H1 (cell line): ENCODE data around the gene TRAF3IP1. TPM values are rescaled to one million over a fixed set of nuclear protein-coding genes. Genes with fewer than 3 reads are reported as not detected.
A peak's percentile ranks its signal among the peaks of the same experiment; 100 is the strongest.

Experiments used
- CEBPB ChIP-seq: IDR thresholded peaks from 2 replicates; pipeline ENCODE4 v1.6.1; 2012; ENCODE audit warnings: low read depth, low read length
- CREB1 ChIP-seq: IDR thresholded peaks from 2 replicates; pipeline ENCODE4 v1.6.1; 2012; ENCODE audit warnings: inconsistent platforms
- CTCF ChIP-seq, 3 experiments: IDR thresholded peaks; 1 replicate in 2 of 3; 2 replicates in 1 of 3; pipeline versions ENCODE4 v1.5.1 to v1.6.1; 2011; ENCODE audit warnings: low read length in 3 of 3, mild to moderate bottlenecking in 3 of 3, inconsistent platforms in 2 of 3, low read depth in 1 of 3, moderate library complexity in 1 of 3; ENCODE audit not compliant: insufficient read depth in 1 of 3; ENCODE audit errors: control extremely low read depth in 1 of 3
- MAFK ChIP-seq: IDR thresholded peaks from 2 replicates; pipeline ENCODE4 v1.6.1; 2012; ENCODE audit warnings: low read depth, mild to moderate bottlenecking, improper control_type of control experiment, low read length
- MAX ChIP-seq: IDR thresholded peaks from 2 replicates; pipeline ENCODE4 v1.6.1; 2012; ENCODE audit warnings: inconsistent platforms
- NANOG ChIP-seq: IDR thresholded peaks from 2 replicates; pipeline ENCODE4 v1.6.1; 2011; ENCODE audit warnings: low read length, low read depth, mild to moderate bottlenecking, inconsistent platforms; ENCODE audit not compliant: insufficient read depth, poor library complexity, severe bottlenecking
- PHF8 ChIP-seq: fragments of 200-600 bp; sonication (generic); conservative IDR thresholded peaks from 2 replicates; pipeline ENCODE4 v1.7.1; 2012; ENCODE audit warnings: low read depth, mild to moderate bottlenecking, inconsistent platforms, low read length, moderate library complexity
- POLR2A ChIP-seq, 2 experiments: IDR thresholded peaks; 1 replicate in 1 of 2; 2 replicates in 1 of 2; pipeline ENCODE4 v1.6.1; 2011; ENCODE audit warnings: low read depth in 2 of 2, low read length in 2 of 2, mild to moderate bottlenecking in 2 of 2; ENCODE audit errors: control extremely low read depth in 1 of 2
- RAD21 ChIP-seq, 2 experiments: IDR thresholded peaks in 1 of 2; conservative IDR thresholded peaks in 1 of 2; 2 replicates each; pipeline ENCODE4 v1.6.1; 2011; ENCODE audit warnings: low read depth in 2 of 2, low read length in 2 of 2, improper control_type of control experiment in 1 of 2, inconsistent platforms in 1 of 2, mild to moderate bottlenecking in 1 of 2, moderate library complexity in 1 of 2
- SP1 ChIP-seq: IDR thresholded peaks from 2 replicates; pipeline ENCODE4 v1.6.1; 2011; ENCODE audit warnings: low read depth, low read length
- polyA plus RNA-seq, 7 experiments: library from polyadenylated mRNA; depleted of rRNA in 3 of 7; stranded (reverse) in 5 of 7; unstranded in 2 of 7; fragments of >200 nt in 5 of 7; fragments of 200-250 nt in 2 of 7; gene quantifications; 1 replicate in 5 of 7; 2 replicates in 1 of 7; 4 replicates in 1 of 7; pipeline versions ENCODE4 v1.2.1 to v1.2.3, GENCODE V29; 2011 to 2013; ENCODE audit warnings: missing spikeins in 2 of 7, mixed read lengths in 2 of 7
- total RNA-seq: library from RNA; stranded (reverse); fragmentation: NEBNext Ultra II Directional; extraction: Animal tissue kit (Norgen Biotek cat#: 25700); gene quantifications from 2 replicates; pipeline ENCODE4 v1.2.1, GENCODE V29; 2021

Gene TRAF3IP1
- total and polyA plus RNA-seq, 2 of the 8 experiments (the other 6 are each of a cell fraction or from before 2014, with no cell fraction given): 2.3 to 17.5 TPM

- TF ChIP-seq CTCF (IDR thresholded peaks at IDR 0.05; ENCODE audit: control extremely low read depth in 1 of 3, insufficient read depth in 1 of 3, low read depth in 1 of 3, low read length in 3 of 3): peak in 2 of 3 experiments; percentile 29 to 45; a peak in 3 of 4 replicates
- TF ChIP-seq CREB1: peak; percentile 49
- TF ChIP-seq PHF8: no peak
- 0 out of 2 replicates have a peak, but pooled peaks have one; percentile 17 for TF ChIP-seq MAX
- peak; percentile 40; the same call in 1 of the 2 replicates for TF ChIP-seq CEBPB
- 0 out of 3 replicates have a peak, but pooled peaks of 1 of the 2 experiments have one; percentile 44 for TF ChIP-seq POLR2A (IDR thresholded peaks at IDR 0.05; ENCODE audit: control extremely low read depth in 1 of 2, low read depth in 2 of 2, low read length in 2 of 2)
- peak; percentile 44; the same call in 1 of the 2 replicates for TF ChIP-seq MAFK
- TF ChIP-seq SP1: 0 out of 2 replicates have a peak, but pooled peaks have one; percentile 23
- TF ChIP-seq NANOG: no peak
- peak; percentile 33 to 36 for TF ChIP-seq RAD21 (IDR thresholded peaks at IDR 0.05 in 1 of 2, conservative IDR thresholded peaks at IDR 0.05 in 1 of 2; ENCODE audit: low read depth in 2 of 2, low read length in 2 of 2)
Observed at GRCh38 chr2:238415036-238415764, 94.9 kb downstream of the TRAF3IP1 start (continued).
